SK-N-SH treated with all-trans-retinoic acid at 6 μM for 48 hours (cell line): Measurements from ENCODE around the gene CAMKMT.

Source experiments
- ATAC-seq: fragments of 200-7000 bp; cut with Tn5 transposase; 3 replicates; pipeline ENCODE4 v1.9.1; 2020; ENCODE audit warnings: mild to moderate bottlenecking, moderate library complexity
- BACH2 ChIP-seq: fragments of 250-450 bp; sonication (Bioruptor Pico); IDR thresholded peaks from 2 replicates; pipeline ENCODE4 v1.9.0; 2021; ENCODE audit warnings: mild to moderate bottlenecking, borderline replicate concordance
- CSDC2 ChIP-seq: fragments of 250-450 bp; sonication (Bioruptor Pico); IDR thresholded peaks from 2 replicates; pipeline ENCODE4 v1.5.0; 2020; ENCODE audit warnings: mild to moderate bottlenecking, moderate library complexity
- ESRRG ChIP-seq: fragments of 250-450 bp; sonication (Bioruptor Pico); IDR thresholded peaks from 2 replicates; pipeline ENCODE4 v1.6.1; 2021; ENCODE audit warnings: mild to moderate bottlenecking
- GLIS3 ChIP-seq: fragments of 250-450 bp; sonication (Bioruptor Pico); IDR thresholded peaks from 2 replicates; pipeline ENCODE4 v1.5.0; 2020; ENCODE audit warnings: mild to moderate bottlenecking, moderate library complexity
- ISL1 ChIP-seq: fragments of 250-450 bp; sonication (Bioruptor Pico); IDR thresholded peaks from 2 replicates; pipeline ENCODE4 v2.1.2; 2022; ENCODE audit warnings: mild to moderate bottlenecking, moderate library complexity
- PPARA ChIP-seq: fragments of 250-450 bp; sonication (Bioruptor Pico); IDR thresholded peaks from 2 replicates; pipeline ENCODE4 v1.5.0; 2020; ENCODE audit warnings: mild to moderate bottlenecking, borderline replicate concordance
- RARB ChIP-seq: fragments of 250-450 bp; sonication (Bioruptor Pico); IDR thresholded peaks from 2 replicates; pipeline ENCODE4 v1.8.0; 2021; ENCODE audit warnings: mild to moderate bottlenecking, moderate library complexity
- SNAI2 ChIP-seq: fragments of 250-450 bp; sonication (Bioruptor Pico); IDR thresholded peaks from 2 replicates; pipeline ENCODE4 v1.5.0; 2020; ENCODE audit warnings: mild to moderate bottlenecking, moderate library complexity
- TCF4 ChIP-seq: fragments of 250-450 bp; sonication (Bioruptor Pico); IDR thresholded peaks from 2 replicates; pipeline ENCODE4 v1.8.0; 2021; ENCODE audit warnings: mild to moderate bottlenecking, moderate library complexity, borderline replicate concordance
- TOX ChIP-seq: fragments of 250-450 bp; sonication (Bioruptor Pico); IDR thresholded peaks from 2 replicates; pipeline ENCODE4 v1.8.0; 2021; ENCODE audit warnings: mild to moderate bottlenecking, moderate library complexity, borderline replicate concordance
- ZC3H10 ChIP-seq: fragments of 250-450 bp; sonication (Bioruptor Pico); IDR thresholded peaks from 2 replicates; pipeline ENCODE4 v1.5.1; 2021; ENCODE audit warnings: mild to moderate bottlenecking, moderate library complexity
- ZFP30 ChIP-seq: fragments of 450-650 bp; formaldehyde crosslinking; IDR thresholded peaks from 2 replicates; pipeline ENCODE4 v1.5.0; 2022; ENCODE audit warnings: mild to moderate bottlenecking, moderate library complexity
- ZNF565 ChIP-seq: fragments of 450-650 bp; formaldehyde crosslinking; conservative IDR thresholded peaks from 2 replicates; pipeline ENCODE4 v1.5.0; 2020; ENCODE audit warnings: low read depth, mild to moderate bottlenecking, moderate library complexity
- ZNF70 ChIP-seq: fragments of 450-650 bp; formaldehyde crosslinking; IDR thresholded peaks from 2 replicates; pipeline ENCODE4 v1.5.0; 2020; ENCODE audit warnings: mild to moderate bottlenecking, moderate library complexity
- ZNF8 ChIP-seq: fragments of 450-650 bp; formaldehyde crosslinking; IDR thresholded peaks from 2 replicates; pipeline ENCODE4 v1.5.0; 2020; ENCODE audit warnings: mild to moderate bottlenecking, moderate library complexity
- TF ChIP-seq, protein P1 (sequence below): fragments of 250-450 bp; sonication (Bioruptor Pico); IDR thresholded peaks from 2 replicates; pipeline ENCODE4 v1.5.1; 2020; ENCODE audit warnings: low read depth, mild to moderate bottlenecking, moderate library complexity
- TF ChIP-seq, protein P2 (sequence below): fragments of 250-450 bp; sonication (Bioruptor Pico); IDR thresholded peaks from 2 replicates; pipeline ENCODE4 v1.5.1; 2021; ENCODE audit warnings: mild to moderate bottlenecking, moderate library complexity
- TF ChIP-seq, protein P3 (sequence below): fragments of 250-450 bp; sonication (Bioruptor Pico); IDR thresholded peaks from 2 replicates; pipeline ENCODE4 v1.5.0; 2020; ENCODE audit warnings: mild to moderate bottlenecking, moderate library complexity
- TF ChIP-seq, protein P4 (sequence below): fragments of 250-450 bp; sonication (Bioruptor Pico); IDR thresholded peaks from 2 replicates; pipeline ENCODE4 v1.8.0; 2021; ENCODE audit warnings: low read depth, mild to moderate bottlenecking, moderate library complexity, borderline replicate concordance

Gene CAMKMT

DNA sequence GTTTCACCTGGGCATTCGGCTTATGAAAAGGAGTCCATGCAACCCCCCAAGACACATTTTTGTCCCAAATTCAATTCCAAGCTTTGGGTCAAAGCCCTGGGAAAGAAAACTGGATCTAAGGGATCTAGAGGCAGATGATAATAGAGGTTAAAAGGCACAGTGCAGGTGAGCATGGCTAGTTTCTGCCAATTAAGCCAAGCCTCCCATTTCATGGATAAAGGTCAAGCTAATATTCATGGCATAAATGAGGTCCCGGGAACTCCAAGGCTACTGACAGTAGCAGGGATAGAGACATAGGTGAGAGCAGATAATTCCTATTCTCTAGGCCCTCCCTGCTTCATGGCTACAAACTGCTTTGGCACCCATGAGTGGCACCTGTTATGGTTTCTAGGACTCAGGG is 83.1 kb downstream of the CAMKMT start:
- TF ChIP-seq, protein P1, sequence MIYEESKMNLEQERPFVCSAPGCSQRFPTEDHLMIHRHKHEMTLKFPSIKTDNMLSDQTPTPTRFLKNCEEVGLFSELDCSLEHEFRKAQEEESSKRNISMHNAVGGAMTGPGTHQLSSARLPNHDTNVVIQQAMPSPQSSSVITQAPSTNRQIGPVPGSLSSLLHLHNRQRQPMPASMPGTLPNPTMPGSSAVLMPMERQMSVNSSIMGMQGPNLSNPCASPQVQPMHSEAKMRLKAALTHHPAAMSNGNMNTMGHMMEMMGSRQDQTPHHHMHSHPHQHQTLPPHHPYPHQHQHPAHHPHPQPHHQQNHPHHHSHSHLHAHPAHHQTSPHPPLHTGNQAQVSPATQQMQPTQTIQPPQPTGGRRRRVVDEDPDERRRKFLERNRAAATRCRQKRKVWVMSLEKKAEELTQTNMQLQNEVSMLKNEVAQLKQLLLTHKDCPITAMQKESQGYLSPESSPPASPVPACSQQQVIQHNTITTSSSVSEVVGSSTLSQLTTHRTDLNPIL (CRISPR knock-in tag): no peak
- TF ChIP-seq ZNF8 (no peak), ZC3H10 (CRISPR knock-in tag) (no peak), ZNF70 (no peak), TOX (CRISPR knock-in tag) (no peak), CSDC2 (no peak), ISL1 (CRISPR knock-in tag) (no peak), ZFP30 (no peak), RARB (no peak), TCF4 (CRISPR knock-in tag) (no peak), SNAI2 (CRISPR knock-in tag) (no peak)
- TF ChIP-seq, protein P2, sequence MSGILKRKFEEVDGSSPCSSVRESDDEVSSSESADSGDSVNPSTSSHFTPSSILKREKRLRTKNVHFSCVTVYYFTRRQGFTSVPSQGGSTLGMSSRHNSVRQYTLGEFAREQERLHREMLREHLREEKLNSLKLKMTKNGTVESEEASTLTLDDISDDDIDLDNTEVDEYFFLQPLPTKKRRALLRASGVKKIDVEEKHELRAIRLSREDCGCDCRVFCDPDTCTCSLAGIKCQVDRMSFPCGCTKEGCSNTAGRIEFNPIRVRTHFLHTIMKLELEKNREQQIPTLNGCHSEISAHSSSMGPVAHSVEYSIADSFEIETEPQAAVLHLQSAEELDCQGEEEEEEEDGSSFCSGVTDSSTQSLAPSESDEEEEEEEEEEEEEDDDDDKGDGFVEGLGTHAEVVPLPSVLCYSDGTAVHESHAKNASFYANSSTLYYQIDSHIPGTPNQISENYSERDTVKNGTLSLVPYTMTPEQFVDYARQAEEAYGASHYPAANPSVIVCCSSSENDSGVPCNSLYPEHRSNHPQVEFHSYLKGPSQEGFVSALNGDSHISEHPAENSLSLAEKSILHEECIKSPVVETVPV (CRISPR knock-in tag): no peak
- no peak for ATAC-seq

DNA sequence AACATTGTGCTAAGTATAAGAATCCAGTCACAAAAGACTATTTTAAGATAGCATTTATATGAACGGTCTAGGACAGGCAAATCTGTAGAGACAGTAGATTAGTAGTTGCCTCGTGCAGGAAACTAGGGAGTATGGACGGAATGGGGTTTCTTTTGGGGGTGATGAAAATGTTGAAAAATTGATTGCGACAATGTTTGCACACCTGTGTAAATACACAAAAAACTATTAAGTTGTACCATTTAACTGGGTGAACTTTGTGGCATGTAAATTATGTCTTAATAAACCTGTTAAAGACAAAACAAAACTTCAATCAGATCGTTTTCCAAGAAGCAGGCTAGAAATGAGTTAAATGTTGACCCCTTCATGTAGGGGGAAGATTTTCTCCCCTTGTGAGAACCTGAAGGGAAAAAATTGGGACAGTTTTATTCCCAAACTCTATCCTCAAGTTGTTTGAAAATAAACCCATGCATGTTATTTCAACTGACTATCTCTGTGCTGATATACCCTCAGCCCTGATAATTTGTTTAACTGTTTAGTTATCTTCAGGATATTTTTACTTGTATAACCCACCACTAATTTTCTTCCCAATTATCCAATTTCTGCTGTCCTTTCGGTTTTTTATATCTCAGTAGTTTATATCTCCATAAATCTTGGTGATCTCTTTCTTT is 87.2 kb downstream of the CAMKMT start:
- no peak for ATAC-seq
- TF ChIP-seq, protein P3, sequence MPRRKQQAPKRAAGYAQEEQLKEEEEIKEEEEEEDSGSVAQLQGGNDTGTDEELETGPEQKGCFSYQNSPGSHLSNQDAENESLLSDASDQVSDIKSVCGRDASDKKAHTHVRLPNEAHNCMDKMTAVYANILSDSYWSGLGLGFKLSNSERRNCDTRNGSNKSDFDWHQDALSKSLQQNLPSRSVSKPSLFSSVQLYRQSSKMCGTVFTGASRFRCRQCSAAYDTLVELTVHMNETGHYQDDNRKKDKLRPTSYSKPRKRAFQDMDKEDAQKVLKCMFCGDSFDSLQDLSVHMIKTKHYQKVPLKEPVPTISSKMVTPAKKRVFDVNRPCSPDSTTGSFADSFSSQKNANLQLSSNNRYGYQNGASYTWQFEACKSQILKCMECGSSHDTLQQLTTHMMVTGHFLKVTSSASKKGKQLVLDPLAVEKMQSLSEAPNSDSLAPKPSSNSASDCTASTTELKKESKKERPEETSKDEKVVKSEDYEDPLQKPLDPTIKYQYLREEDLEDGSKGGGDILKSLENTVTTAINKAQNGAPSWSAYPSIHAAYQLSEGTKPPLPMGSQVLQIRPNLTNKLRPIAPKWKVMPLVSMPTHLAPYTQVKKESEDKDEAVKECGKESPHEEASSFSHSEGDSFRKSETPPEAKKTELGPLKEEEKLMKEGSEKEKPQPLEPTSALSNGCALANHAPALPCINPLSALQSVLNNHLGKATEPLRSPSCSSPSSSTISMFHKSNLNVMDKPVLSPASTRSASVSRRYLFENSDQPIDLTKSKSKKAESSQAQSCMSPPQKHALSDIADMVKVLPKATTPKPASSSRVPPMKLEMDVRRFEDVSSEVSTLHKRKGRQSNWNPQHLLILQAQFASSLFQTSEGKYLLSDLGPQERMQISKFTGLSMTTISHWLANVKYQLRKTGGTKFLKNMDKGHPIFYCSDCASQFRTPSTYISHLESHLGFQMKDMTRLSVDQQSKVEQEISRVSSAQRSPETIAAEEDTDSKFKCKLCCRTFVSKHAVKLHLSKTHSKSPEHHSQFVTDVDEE: no peak
- TF ChIP-seq PPARA (CRISPR knock-in tag) (no peak), SNAI2 (CRISPR knock-in tag) (no peak), ESRRG (CRISPR knock-in tag) (no peak), CSDC2 (no peak), ZNF565 (no peak), ZNF8 (no peak), ZFP30 (no peak), RARB (no peak), TCF4 (CRISPR knock-in tag) (no peak), BACH2 (no peak), GLIS3 (CRISPR knock-in tag) (no peak)
- TF ChIP-seq, protein P1 (CRISPR knock-in tag): no peak
- TF ChIP-seq, protein P2 (CRISPR knock-in tag): no peak
- TF ChIP-seq, protein P4, sequence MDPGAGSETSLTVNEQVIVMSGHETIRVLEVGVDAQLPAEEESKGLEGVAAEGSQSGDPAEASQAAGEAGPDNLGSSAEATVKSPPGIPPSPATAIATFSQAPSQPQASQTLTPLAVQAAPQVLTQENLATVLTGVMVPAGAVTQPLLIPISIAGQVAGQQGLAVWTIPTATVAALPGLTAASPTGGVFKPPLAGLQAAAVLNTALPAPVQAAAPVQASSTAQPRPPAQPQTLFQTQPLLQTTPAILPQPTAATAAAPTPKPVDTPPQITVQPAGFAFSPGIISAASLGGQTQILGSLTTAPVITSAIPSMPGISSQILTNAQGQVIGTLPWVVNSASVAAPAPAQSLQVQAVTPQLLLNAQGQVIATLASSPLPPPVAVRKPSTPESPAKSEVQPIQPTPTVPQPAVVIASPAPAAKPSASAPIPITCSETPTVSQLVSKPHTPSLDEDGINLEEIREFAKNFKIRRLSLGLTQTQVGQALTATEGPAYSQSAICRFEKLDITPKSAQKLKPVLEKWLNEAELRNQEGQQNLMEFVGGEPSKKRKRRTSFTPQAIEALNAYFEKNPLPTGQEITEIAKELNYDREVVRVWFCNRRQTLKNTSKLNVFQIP: no peak

DNA sequence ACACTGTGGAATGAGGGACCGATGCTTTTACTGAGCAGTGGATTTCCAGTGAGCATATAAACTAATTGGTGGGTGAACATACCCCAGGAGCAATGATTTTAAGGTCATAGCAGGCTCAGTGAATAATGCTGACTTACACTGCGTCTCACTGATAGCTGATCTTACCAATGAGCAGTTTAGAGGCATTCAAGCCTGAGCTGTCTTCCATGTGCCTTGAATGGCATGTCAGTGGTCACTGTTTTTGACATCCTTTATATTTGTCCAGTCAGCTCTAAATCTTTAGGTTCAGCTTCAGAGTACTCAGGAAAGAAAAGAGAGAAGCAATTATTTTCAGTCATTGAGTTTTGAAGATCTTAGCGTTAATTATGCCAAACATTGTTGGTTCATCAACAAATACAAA is 88.3 kb downstream of the CAMKMT start:
- no peak for ATAC-seq
- TF ChIP-seq ZC3H10 (CRISPR knock-in tag) (no peak), TCF4 (CRISPR knock-in tag) (no peak), TOX (CRISPR knock-in tag) (no peak), GLIS3 (CRISPR knock-in tag) (no peak), ZNF8 (no peak)
- TF ChIP-seq, all 23 proteins: peak for 0
